CD4-positive, alpha-beta T cell treated with Interleukin-17A for 4 hours (primary cell): ENCODE measurements around the gene ZNF70.

Experiments
- DNase-seq: peaks from one replicate; pipeline ENCODE4 v3.0.0-alpha.2; 2020; ENCODE audit warnings: mixed read lengths

The ZNF70 gene

GRCh38 chr22:23689414-23689813 lies 61.5 kb downstream of the ZNF70 start:
- DNase-seq: no peak
